Astrocyte (in vitro differentiated cells and primary cell): ENCODE measurements around the gene TMEM62. TPM values are rescaled to one million over a fixed set of nuclear protein-coding genes. Genes with fewer than 3 reads are reported as not detected.

Experiments used
- DNase-seq: peaks from one replicate; pipeline ENCODE4 v3.0.0-alpha.2; 2010; ENCODE audit warnings: low read depth
- FAIRE-seq: peaks from 2 replicates; lab custom pipeline; 2011; peaks lifted over from hg19 to GRCh38; lab: Jason Lieb, UNC
- H2AFZ ChIP-seq: 2 replicates; pipeline ENCODE4 v1.6.0; 2012; ENCODE audit warnings: low read depth, low read length, inconsistent platforms
- H3K27ac ChIP-seq: 2 replicates; pipeline ENCODE4 v1.5.1; 2011; ENCODE audit warnings: low read depth, low read length, inconsistent platforms
- H3K27me3 ChIP-seq: 2 replicates; pipeline ENCODE4 v1.6.0; 2011; ENCODE audit warnings: low read length, inconsistent platforms; ENCODE audit not compliant: insufficient read depth
- H3K36me3 ChIP-seq: 2 replicates; pipeline ENCODE4 v1.5.1; 2011; ENCODE audit warnings: low read length, inconsistent platforms; ENCODE audit not compliant: insufficient read depth
- H3K4me1 ChIP-seq: 2 replicates; pipeline ENCODE4 v1.5.1; 2011; ENCODE audit warnings: low read length, inconsistent platforms; ENCODE audit not compliant: insufficient read depth
- H3K4me2 ChIP-seq: 2 replicates; pipeline ENCODE4 v1.6.0; 2012; ENCODE audit warnings: low read length, inconsistent platforms
- H3K4me3 ChIP-seq: 2 replicates; pipeline ENCODE4 v1.5.1; 2011; ENCODE audit warnings: low read depth, mild to moderate bottlenecking, low read length, inconsistent platforms; ENCODE audit not compliant: insufficient read depth
- H3K79me2 ChIP-seq: 2 replicates; pipeline ENCODE4 v1.6.0; 2012; ENCODE audit warnings: mild to moderate bottlenecking, low read length, inconsistent platforms; ENCODE audit not compliant: insufficient read depth
- H3K9ac ChIP-seq: 2 replicates; pipeline ENCODE4 v1.6.0; 2012; ENCODE audit warnings: mild to moderate bottlenecking, low read length, inconsistent platforms
- H3K9me3 ChIP-seq: 2 replicates; pipeline ENCODE4 v1.5.1; 2012; ENCODE audit warnings: low read depth, mild to moderate bottlenecking, low read length, inconsistent platforms; ENCODE audit not compliant: insufficient read depth
- H4K20me1 ChIP-seq: 2 replicates; pipeline ENCODE4 v1.6.0; 2012; ENCODE audit warnings: low read length, inconsistent platforms; ENCODE audit not compliant: insufficient read depth
- H3K27ac Mint-ChIP-seq: one replicate; pipeline ENCODE4 v1.8.0; 2021; ENCODE audit warnings: mild to moderate bottlenecking, mixed read lengths; ENCODE audit not compliant: unreplicated experiment
- H3K27me3 Mint-ChIP-seq: one replicate; pipeline ENCODE4 v1.8.0; 2021; ENCODE audit warnings: low read depth, mixed read lengths; ENCODE audit not compliant: unreplicated experiment
- H3K36me3 Mint-ChIP-seq: one replicate; pipeline ENCODE4 v1.8.0; 2021; ENCODE audit warnings: low read depth, mixed read lengths; ENCODE audit not compliant: unreplicated experiment
- H3K4me1 Mint-ChIP-seq: one replicate; pipeline ENCODE4 v1.8.0; 2021; ENCODE audit warnings: low read depth, mixed read lengths; ENCODE audit not compliant: unreplicated experiment
- H3K4me3 Mint-ChIP-seq: one replicate; pipeline ENCODE4 v1.8.0; 2021; ENCODE audit warnings: mild to moderate bottlenecking, moderate library complexity, mixed read lengths; ENCODE audit not compliant: unreplicated experiment
- H3K9me3 Mint-ChIP-seq: one replicate; pipeline ENCODE4 v1.8.0; 2021; ENCODE audit warnings: mild to moderate bottlenecking, mixed read lengths; ENCODE audit not compliant: unreplicated experiment
- EZH2 ChIP-seq: IDR thresholded peaks from 2 replicates; pipeline ENCODE4 v1.6.1; 2012; ENCODE audit warnings: mild to moderate bottlenecking, low read length, inconsistent platforms; ENCODE audit not compliant: insufficient read depth
- total RNA-seq: library from RNA; stranded (reverse); gene quantifications from 2 replicates; pipeline ENCODE4 v1.2.1, GENCODE V29; 2021
- TF ChIP-seq, protein P1 (sequence below): IDR thresholded peaks from 2 replicates; pipeline ENCODE4 v1.5.1; 2011; ENCODE audit warnings: low read depth, mild to moderate bottlenecking, inconsistent platforms, low read length, moderate library complexity; ENCODE audit not compliant: insufficient read depth

Gene TMEM62
- total RNA-seq, 1 donor from 2014 or later, result 15.2 TPM

DNA sequence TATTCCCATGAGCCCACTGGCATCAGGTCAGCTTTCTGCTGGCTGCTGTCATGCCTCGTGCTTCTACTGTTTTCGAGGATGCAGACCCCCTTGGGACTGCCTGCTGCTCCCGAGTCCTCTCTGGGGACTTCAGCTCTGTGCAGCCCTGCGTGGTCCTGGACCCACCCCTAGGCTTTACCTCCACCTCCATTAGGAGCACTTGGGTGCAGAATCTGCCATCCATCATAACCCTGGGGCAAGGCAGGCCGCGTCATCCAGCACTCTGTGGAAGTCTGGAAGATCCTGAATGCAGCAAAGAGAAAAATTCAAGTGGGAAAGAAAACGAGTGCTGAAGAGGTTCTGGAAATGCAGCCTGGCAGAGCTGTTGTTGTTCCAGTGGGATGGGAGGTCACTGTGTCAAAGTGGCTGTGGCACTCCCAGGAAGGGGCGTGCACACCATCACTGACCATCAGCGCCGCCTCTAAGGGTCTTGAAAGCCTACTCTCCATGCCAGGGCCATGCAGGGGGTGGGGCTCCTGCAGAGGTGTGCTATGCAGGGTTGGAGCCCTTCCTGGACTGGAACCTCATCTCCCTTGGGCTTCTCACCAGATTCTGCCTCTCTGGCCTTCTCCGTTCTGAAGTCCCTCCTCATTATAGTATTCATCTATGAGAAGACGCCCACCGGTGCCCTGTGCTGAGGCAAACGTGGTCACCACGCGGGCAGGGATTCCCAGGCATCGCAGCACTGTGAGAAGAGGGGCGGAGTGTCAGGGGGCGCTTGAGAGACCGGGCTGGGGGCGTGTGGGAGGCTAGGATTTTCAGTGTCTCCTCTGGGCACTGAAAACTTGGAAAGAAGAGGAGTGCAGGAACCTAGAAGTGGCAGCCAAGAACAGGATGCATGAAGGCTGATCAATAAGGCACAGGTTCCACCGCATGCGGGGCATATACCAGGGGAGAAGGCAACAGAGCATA, 74.9 kb downstream of the TMEM62 start:
- Histone ChIP-seq H3K36me3 (no peaks in the 10 kb centered on the region), H3K4me2 (no peak overlapping the region), H3K4me3 (no peak overlapping the region), H3K27ac (no peak overlapping the region), H3K9me3 (no peaks in the 10 kb centered on the region), H3K27me3 (peaks cover 33% of the 10 kb centered on the region), H3K79me2 (no peaks in the 10 kb centered on the region), H2AFZ (no peak overlapping the region), H3K9ac (no peak overlapping the region), H3K4me1 (no peaks in the 10 kb centered on the region), H4K20me1 (no peaks in the 10 kb centered on the region)
- peaks cover 5% of the 10 kb centered on the region for H3K36me3 Mint-ChIP-seq
- TF ChIP-seq EZH2, result no peak
- TF ChIP-seq, protein P1, sequence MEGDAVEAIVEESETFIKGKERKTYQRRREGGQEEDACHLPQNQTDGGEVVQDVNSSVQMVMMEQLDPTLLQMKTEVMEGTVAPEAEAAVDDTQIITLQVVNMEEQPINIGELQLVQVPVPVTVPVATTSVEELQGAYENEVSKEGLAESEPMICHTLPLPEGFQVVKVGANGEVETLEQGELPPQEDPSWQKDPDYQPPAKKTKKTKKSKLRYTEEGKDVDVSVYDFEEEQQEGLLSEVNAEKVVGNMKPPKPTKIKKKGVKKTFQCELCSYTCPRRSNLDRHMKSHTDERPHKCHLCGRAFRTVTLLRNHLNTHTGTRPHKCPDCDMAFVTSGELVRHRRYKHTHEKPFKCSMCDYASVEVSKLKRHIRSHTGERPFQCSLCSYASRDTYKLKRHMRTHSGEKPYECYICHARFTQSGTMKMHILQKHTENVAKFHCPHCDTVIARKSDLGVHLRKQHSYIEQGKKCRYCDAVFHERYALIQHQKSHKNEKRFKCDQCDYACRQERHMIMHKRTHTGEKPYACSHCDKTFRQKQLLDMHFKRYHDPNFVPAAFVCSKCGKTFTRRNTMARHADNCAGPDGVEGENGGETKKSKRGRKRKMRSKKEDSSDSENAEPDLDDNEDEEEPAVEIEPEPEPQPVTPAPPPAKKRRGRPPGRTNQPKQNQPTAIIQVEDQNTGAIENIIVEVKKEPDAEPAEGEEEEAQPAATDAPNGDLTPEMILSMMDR, result no peak
- no peak for DNase-seq
- H3K9me3 Mint-ChIP-seq, result no peaks in the 10 kb centered on the region
- H3K27ac Mint-ChIP-seq, result no peak overlapping the region
- H3K27me3 Mint-ChIP-seq, result peaks cover 76% of the 10 kb centered on the region
- FAIRE-seq, result no peak
- no peak overlapping the region for H3K4me3 Mint-ChIP-seq
- peaks cover 1% of the 10 kb centered on the region for H3K4me1 Mint-ChIP-seq

DNA sequence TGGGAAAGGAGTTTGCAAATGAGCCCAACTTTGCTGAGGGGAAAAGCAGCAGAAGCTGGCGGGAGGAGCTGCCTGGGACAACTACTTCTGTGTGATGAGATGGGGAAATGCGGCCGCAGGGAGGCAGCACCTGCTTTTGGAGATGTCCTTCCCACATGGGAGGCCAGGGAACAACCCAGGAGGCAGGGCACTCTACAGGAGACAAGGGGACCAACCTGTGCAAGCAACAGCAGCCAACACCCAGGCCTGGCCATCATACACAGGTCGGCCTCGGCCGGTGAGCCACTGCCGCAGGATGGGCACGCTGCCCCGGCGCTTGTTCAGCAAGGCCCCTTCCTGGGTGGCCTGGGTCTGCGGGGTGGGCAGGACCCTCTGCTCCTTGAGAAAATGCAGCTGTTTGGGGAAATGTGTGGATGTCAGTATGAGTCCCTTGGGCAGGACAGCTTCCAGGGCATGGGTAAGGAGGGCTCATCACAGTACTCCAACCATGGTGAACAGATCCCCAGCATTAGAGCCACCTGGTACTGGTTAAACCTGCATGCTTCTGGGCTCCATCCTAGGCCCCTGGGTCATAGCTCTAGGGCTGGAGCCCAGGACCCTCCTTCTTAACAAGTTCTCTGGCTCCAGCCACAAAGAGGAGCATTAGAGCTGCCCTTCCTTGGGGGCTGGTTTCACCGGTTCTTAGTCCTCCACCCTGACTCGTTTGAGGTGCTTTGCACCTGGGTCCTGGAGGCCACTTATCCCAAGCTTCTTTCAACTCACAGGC, 75.9 kb downstream of the TMEM62 start:
- Histone ChIP-seq H3K4me1 (no peaks in the 10 kb centered on the region), H3K79me2 (no peaks in the 10 kb centered on the region), H3K9ac (no peak overlapping the region), H3K36me3 (no peaks in the 10 kb centered on the region), H3K27me3 (peaks cover 33% of the 10 kb centered on the region), H3K9me3 (no peaks in the 10 kb centered on the region), H3K27ac (no peak overlapping the region), H4K20me1 (no peaks in the 10 kb centered on the region), H3K4me3 (no peak overlapping the region), H3K4me2 (no peak overlapping the region), H2AFZ (no peak overlapping the region)
- no peak for TF ChIP-seq EZH2
- TF ChIP-seq, protein P1, result no peak
- Mint-ChIP-seq H3K4me1 (peaks cover 1% of the 10 kb centered on the region), H3K9me3 (no peaks in the 10 kb centered on the region), H3K36me3 (peaks cover 5% of the 10 kb centered on the region), H3K27me3 (peaks cover 77% of the 10 kb centered on the region), H3K27ac (no peak overlapping the region), H3K4me3 (no peak overlapping the region)
- DNase-seq, result no peak
- no peak for FAIRE-seq
